ENCODE results near the gene STX8.

Gene STX8

DNA sequence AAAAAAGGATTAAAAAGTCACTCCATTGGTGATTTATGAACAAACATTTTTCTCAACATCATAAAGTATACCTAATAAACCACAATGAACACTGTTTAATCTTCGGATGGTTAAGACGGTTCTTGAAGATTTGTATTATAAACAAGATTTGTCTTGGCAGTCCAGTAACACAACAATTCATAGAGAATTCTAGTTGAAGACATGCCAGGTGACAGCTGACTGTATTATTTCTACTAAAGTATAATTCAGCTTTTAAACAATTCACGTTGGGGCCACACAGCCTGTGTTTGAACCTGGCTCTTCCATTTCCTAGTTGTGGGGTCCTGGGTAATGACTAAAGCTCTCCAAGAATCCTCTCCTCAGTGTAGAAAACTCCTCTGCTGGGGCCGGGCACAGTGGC lies 22.0 kb downstream of the STX8 start:
- H3K27ac ChIP-seq = no peak overlapping the region
- TF ChIP-seq, protein P1, sequence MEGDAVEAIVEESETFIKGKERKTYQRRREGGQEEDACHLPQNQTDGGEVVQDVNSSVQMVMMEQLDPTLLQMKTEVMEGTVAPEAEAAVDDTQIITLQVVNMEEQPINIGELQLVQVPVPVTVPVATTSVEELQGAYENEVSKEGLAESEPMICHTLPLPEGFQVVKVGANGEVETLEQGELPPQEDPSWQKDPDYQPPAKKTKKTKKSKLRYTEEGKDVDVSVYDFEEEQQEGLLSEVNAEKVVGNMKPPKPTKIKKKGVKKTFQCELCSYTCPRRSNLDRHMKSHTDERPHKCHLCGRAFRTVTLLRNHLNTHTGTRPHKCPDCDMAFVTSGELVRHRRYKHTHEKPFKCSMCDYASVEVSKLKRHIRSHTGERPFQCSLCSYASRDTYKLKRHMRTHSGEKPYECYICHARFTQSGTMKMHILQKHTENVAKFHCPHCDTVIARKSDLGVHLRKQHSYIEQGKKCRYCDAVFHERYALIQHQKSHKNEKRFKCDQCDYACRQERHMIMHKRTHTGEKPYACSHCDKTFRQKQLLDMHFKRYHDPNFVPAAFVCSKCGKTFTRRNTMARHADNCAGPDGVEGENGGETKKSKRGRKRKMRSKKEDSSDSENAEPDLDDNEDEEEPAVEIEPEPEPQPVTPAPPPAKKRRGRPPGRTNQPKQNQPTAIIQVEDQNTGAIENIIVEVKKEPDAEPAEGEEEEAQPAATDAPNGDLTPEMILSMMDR (conservative IDR thresholded peaks at IDR 0.05) = no peak

DNA sequence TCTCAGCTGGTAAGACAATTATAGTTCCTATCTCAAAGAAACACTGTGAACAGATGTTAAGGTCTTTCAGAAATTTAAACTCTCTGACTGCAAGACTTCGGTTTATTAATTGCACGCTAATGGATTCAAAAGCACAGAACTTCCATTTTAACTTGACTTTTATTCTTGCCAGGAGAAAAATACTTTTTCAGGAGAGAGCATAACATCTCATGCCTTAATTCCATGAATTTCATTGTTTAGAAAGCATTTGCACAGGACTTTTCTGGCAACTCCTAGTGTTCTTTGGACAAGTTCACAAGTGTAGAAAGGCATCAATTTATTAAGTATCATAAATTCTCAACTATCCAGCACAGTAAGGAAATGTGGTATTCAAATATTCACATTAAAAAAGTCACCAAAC lies 22.4 kb downstream of the STX8 start:
- no peak overlapping the region for H3K27ac ChIP-seq
- TF ChIP-seq, protein P1 (conservative IDR thresholded peaks at IDR 0.05) = no peak

DNA sequence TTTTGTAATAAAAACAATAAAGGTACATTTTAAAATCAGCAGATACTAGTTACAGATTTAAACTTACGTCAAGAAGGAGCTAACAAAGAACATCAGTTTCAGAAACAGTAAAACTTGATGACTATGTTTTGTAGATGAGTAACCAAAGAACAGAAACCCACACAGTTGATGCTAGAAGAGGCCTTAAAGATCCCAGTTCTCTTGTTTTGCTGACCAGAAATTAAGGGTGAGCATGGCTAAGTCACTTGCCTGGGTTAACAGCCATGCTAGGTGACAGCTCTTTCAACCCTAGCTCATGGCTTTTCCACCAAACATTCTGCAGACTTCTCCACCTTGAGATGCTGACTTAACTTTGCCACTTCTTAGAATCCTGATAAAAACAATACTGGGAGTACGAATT lies 26.4 kb downstream of the STX8 start:
- TF ChIP-seq, protein P1 (conservative IDR thresholded peaks at IDR 0.05) = no peak
- no peak overlapping the region for H3K27ac ChIP-seq

DNA sequence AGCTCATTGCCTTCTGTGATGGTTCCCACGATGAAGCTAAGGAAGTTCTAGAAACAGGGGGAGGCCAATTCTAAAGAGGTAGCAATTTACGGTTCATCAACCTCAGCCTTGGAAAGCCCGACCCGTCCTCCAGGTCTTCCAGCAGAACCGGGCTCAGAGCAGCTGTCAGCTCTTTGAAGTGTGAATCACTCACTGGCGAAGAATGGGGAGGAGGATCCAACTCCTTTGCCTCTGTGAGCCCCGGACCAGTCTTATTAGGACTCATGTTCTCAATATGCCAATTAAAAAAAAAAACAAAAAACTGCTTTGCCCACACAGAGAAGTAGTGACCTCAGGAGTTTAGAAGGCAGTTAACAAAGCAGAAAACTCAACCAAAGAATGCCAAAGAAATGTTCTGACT lies 31.4 kb downstream of the STX8 start:
- no peak overlapping the region for H3K27ac ChIP-seq
- TF ChIP-seq, protein P1 (conservative IDR thresholded peaks at IDR 0.05) = no peak

DNA sequence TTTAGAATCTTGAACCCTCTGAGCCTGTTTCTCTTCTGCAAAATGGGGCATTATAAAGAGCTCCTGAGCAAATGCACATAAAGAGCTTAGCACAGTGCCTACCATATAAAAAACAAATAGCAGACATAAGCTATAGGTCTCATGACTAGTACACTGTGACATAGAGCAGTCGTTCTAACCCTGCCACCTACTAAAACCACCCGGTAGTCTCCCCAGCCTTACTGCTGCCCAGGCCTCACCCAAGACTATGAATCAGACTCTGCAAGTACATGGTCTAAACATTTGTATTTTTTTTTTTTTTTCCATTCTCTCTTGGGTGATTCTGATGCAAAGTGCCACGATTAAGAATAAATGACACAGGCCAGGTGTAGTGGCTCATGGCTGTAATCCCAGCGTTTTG lies 33.9 kb downstream of the STX8 start:
- H3K27ac ChIP-seq = no peak overlapping the region
- TF ChIP-seq, protein P1 (conservative IDR thresholded peaks at IDR 0.05) = no peak

DNA sequence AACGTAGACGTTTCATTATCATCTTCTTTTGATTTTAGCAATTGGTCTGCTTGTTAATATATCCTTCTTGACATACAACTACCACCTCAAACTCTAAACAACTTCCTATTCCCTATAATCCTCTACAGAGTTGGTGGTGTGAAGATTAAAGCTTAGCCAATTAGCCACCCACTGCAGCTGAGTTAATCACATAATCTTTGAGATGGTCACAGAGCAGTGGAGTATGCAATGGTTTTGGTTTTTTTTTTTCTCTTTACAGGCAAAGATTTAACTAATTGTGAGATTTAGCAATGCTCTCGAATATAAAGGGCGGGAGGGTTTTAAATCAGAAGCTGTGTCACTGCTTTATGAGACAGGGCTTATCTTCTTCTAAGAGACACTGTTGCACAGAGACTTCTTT lies 37.0 kb downstream of the STX8 start:
- TF ChIP-seq, protein P1 (conservative IDR thresholded peaks at IDR 0.05) = no peak
- H3K27ac ChIP-seq = no peak overlapping the region

DNA sequence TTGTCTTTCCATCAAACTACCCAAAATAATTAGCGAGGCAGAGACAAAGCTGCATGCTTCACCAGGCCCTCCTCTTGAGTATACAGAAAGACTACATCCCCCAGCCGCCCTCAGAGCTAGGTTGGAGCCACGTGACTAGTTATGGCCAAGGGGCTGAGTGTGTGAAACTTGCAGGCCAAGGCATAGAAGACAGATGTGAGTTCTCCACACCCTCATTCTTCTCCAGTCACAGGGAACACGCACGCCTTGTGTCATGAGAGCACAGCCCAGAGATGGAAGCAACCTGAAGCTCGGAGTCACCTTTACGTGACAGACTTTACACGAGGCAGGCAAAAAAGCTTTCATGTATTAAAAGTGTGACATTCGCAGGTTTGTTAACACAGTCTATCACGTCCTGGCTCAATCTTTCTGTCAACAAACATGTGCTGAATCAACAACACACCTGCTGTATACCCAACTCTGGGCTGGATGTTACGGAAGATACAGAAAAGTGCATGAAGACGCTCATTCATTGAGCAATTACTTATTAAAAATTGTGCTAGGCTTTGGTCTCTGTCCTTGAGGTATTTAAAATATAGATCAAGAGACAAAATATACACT lies 38.3 kb downstream of the STX8 start:
- TF ChIP-seq, protein P1 (conservative IDR thresholded peaks at IDR 0.05) = no peak
- no peak overlapping the region for H3K27ac ChIP-seq

All from VCaP (cell line).